SIG-M5 (cell line): Measurements from ENCODE around the gene MRPL33.

Source experiments
- DNase-seq: peaks from one replicate; lab custom pipeline; 2025; lab: John Stamatoyannopoulos, UW

Gene MRPL33

DNA sequence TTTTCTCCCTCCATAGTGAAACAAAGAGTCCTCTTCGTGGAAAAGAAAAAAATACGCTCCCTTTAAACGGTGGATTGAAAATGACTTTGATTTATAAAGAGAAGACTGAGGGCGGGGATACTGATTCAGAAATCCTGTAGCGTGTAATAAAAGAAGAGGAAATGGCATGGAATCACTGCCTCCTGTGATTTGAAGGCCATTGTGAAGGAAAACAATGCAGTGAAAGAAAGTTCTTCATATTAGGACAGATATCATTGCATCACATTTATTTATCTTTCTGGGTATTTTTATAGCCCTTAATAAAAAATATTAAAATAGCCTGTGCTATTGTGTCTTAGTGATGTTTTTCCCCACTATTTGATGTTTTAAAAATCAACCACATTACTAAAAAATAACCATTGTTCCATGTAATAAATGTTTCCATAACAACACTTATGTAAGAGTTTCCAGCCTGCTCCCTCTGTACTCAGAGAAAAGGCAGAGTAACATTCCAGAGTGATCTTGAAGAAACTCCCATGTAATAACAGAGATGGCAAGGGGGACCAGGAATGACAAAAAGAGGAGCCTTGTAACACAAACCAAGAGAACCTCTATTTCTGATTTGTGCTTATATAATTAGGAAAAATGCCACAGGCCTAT lies 8.0 kb downstream of the MRPL33 start:
- no peak for DNase-seq

DNA sequence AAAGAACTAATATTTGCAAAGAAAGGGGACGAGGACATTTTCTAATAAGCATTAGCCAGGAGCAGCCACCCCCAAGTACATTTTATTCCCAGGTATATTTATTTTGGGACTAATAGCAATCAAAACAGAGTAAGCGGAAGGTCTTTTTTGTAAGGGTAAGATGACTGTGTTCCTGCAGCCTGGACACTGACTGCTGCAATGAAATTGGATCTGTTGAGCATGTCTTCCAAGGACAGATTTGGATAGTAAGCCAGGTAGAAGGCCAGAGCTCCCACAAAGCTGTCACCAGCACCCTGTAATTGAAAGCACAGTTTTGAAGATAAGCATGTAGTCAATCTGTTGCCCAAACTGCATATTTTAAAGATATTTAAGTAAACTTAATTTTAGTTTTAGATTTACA lies 10.0 kb downstream of the MRPL33 start:
- DNase-seq = no peak

DNA sequence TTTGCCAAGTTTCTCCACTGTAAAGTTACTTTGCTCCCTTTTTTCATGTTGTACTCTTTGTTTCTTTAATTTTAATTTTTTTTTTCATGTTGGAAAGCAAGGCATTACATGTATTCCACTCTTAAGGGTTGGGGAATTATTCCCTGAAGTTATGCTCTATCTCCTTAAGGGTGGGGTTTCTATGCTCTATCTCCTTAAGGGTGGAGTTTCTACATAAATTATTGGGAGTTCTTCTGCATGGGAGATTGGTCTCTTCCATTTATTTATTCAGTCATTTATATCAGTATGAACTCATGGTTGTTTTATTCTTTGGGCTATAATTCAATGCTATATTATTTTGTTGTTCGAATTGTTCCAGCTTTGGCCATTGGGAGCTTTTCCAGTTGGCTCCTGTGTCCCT lies 11.2 kb downstream of the MRPL33 start:
- DNase-seq = no peak

DNA sequence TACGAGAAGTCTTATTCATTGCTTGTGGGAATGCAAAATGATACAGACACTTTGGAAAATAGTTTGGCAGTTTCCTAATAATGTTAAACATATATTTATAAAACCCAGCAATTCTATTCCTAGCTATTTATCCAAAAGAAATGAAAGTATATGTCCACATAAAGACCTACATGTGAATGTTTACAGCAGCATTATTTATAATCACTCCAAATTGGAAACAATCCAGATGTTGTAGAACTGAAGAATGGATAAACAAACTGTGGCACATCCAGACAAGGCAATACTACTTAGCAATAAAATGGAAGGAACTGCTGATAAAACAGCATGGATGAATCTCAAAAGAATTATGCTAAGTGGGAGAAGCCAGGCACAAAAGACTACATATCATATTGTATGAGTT lies 19.3 kb downstream of the MRPL33 start:
- DNase-seq = no peak

DNA sequence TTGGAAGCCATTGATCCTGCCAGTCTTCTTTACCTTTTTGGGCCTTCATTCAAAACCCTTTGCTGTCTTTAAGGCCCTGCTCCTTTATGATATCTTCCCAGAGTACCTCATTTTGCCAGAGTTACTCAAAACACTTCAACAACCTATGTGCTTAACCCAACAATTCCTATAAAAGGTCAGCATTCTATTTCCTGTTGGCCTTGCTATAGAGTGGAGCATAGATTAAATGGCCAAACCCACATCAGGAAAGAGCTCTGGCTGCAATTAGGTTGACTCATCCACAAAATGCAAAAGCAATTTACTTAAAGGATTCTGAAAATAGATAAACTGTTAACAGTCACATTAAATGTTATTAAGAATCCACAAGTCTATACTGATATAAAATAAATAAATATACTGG lies 21.2 kb downstream of the MRPL33 start:
- no peak for DNase-seq

DNA sequence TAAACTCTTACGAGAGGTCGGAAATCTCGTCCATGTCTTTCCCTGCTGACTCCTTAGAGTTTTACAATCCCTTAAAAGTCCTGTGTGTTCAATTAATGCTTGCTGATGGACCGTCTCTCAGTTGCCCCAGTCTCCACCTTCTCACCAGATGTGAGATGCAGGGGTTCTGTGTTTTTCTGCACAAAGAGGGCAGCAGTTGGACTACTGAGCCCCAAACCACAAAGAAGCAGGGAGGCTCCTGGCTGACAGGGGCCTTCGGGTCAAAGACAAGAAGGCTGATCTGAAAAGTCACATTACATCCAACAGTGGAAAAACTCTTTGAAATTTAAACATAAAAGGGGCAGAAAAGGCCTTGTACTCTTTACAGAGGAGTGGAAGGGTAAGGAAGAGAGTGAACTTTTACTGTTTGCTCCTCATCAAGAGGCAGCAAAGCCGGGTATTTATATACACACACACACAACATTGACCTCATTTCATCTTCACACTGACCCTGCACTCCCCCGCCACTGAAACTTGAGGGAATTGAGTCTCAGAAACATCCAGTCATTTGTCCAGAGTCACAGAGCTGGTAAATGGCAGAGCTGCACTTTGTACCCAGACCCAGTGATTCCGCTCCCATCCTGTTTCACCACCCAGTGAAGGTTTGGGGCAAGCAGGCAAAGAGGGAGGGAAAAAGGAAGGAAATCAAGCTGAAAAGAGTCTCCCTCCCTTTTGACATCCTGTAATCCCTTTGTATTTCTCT lies 23.7 kb downstream of the MRPL33 start:
- DNase-seq = no peak

DNA sequence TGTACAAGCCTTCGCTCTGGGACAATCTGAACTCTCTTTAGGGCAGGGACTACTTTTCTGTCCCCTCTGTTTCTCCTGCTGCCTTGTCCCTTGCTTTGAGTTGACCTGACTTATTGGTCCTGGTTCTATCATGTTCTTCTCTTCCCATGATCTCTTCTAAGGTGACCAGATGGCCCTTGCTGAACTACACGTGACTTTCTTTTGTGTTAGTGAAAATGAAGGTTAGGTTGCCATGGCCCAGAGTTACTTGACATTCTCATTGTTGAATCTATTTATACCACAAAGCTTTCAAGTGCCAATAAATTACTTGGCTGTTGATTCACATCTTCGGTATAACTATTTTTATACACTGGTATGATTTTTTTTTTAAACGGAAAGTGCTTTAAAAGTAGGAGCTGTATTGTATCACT lies 24.4 kb downstream of the MRPL33 start:
- no peak for DNase-seq

DNA sequence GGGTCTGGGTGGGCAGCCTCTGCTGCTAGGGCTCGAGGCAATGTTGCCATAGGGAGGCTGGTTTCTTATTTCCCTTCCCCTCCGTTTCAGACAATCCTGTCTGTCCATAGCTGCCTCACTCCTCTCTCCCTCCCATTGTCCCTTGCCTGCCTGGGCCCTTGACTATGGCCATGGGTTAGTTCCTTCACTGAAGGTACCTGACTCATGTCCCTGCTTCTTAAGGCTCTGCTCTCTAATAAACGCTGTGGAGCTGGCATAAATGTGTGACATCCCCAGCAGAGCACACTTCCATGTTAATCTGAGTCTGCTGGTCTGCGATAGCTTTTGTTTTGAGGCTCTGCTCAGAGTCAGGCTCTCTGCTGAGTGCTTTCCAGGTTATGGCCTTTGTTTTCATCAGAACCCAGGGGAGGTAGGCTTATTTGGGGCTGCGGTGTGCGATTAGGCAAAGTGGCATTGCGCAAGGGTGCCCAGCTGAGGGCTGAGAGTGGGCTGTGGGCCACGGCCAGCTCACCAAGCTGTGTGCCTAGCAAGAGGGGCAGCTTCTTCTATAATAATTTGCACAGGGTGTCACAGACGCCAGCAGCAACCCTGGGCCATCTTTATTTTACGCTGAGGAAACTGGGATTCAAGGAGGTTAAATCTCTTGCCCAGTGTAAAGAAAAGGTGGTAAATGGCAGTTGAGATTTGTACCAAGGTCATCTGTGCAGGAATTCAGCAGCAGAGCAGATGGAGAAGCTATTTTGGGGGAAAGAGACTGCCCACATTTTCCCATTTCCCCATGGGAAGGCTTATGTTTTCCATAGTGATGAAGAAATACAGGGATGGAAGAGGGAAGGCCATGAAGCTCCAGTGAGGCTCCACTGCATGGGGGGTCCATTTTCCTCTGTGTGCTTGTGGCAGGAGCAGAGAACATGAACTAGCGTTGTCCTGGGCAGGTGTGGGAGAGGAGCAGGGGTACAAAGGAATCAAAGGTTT lies 25.6 kb downstream of the MRPL33 start:
- no peak for DNase-seq

DNA sequence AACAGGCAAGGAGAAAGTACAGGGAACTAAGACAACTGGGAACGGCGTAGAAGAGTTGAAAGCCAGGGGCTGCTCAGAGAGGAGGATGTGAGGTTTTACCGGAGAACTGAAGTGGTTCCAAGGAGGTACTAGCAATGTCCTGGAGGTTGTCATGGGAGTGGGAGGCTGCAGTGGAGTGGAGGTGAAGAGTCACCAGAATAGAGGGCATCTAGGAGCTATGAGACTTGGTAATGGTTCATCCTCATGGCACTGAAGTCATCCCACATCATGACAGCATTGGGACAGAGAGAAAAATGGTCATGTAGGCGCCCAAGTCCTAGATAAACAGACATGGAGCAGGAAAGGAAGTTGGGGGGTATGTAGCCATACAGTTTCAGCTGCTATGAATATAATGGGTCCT lies 26.3 kb downstream of the MRPL33 start:
- no peak for DNase-seq

DNA sequence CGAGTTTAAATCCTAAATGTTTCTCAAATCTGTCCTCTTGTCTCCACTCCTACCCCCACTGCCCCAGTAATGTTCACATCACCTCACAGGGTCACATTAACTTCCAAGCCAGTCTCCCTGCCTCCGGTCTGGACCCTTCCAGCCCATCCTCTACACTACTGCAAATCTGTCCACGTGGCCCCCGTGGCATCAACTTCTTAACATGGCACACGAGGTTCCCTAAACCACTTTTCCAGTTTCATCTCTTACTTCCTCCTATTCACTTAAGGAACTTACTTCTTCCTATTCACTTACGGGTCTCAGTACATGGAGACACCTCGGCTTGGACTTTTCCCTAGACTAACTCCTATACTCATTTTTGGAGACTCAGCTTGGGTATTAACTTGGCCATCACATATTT lies 27.0 kb downstream of the MRPL33 start:
- DNase-seq = no peak

DNA sequence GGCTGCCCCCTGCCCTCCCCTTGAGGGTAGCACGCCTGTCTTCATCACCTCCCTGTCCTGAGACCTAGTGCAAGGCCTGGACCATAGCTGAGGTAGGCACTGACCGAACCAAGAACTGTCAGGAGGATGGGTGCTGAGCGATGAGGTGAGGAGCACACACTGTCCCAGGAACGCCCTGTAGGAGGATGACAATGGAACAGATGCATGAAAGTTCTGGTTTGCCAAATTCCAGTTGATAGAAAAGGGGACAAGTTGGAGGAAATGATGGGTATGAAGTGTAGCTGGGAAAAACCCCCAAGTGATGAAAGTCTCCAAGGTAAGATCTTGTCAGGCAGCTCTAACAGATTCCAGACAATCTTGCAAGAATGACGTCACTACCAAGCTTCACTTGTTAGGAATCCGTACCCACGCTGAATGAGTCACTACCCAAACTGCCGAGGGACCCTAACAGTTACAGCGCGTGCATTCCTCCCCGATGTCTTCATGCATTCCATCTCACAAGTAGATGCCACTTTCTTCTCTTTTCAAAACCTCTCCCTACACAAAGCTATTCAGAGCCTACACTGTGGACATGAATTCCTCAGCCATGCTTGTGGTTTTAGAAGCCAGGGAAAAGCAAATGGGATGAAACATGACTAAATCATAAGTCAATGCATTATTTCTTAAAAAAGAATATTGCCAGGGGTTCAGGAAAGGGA lies 27.6 kb downstream of the MRPL33 start:
- no peak for DNase-seq

DNA sequence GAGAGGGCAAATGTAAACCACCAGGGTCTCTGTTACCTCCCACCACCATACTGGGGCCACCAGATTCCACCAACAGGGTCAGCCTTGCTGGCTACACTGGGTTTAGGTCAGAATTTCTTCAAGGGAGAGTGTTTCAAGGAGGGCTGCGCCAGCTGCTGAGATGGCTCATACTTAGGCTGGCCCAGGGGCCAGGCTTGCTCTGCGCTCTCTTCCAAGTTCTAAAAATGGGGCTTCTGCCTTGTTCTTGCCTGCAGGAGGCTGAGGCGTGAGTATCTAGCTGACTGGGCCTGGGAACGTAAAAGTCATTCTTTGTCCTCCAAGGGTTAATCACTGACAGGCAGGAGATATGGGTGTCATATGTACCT lies 28.1 kb downstream of the MRPL33 start:
- DNase-seq = no peak

DNA sequence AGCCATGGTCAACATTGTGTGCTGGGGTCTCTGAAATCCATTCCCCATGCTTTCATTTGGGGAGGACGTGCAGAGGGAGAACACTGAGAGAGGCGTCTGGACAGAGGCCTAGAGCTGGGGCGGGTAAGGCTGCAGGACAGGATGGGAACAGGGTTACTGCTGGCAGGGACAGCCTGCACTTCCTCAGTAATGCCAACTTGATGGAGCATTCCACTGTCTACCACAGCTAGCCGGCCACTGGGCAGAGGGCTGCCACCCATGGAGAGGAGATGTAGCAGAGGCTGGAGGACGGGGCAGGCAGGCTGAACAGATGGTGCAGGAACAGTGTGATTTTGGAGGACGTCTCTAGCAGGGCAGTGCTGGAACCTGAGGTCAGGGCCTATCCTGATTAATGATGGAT lies 29.3 kb downstream of the MRPL33 start:
- no peak for DNase-seq

DNA sequence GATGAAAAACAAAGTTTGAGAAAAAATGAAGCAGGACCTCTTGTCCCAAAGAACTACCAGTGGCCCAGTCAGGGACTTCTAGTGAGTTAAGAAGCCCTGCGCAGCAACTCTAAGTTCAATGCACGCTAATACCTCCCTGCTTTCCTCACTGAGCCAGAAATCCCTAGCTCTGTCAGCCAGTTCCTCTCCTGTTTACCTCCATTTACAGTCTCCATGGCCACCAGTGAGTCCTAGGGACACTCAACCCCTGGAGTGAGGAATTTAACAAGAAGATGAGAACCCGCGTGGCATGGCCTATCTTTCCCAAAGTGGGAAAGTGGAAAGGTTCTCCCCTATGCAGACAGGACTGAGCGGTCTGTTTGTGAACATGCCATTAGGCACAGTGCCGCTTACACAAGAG lies 31.0 kb downstream of the MRPL33 start:
- no peak for DNase-seq

DNA sequence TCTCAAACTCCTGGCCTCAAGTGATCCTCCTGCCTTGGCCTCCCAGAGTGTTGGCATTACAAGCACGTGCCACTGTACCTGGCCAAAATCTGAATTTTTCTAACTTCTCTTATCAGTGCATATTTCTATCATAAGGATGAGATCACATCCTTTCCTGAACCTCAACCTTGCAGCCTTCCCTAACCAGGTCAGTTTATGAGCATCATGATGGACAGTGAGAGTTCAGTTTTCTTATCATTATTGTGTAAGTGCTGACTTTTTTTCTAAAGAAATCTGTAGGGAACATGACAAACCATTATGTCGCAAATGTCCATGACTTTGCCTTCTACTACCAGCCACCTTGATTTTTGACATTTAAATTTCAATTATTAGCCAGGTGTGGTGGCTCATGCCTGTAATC lies 31.5 kb downstream of the MRPL33 start:
- DNase-seq = no peak

DNA sequence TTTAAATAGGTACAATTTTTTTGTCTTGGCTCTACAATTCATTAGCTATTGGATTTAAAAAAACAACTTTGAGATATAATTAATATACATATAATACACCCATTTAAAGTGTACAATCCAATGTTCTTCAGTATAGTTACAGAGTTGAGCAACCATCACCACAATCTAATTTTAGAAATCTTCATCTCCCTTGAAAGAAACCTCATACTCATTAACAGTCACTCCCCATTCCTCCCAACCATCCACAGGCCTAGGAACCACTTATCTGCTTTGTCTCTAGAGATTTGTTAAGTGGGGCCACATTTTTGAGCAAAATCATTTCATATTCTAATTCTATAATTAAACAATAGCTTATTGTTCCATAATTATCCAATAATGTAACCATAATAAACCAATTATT lies 32.6 kb downstream of the MRPL33 start:
- DNase-seq = peak; percentile 58

DNA sequence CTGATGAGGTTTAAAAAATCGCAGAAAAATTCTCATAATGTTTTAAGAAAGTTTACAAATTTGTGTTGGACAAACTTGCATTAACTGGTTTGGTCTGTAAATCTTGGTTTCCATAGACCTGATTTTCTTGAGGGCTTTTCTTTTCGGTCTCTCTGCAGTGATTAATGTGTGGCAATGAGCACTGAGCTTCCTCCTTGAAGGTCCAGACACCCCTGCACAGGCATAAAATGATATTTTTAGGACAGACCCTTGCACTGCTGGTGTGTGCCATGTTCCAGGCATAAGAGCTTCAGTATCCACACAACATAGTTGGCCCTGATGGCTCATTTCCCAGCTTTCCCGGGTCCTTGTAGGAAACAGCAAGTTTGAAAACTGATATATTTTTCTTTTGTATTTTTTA lies 33.7 kb downstream of the MRPL33 start:
- no peak for DNase-seq

DNA sequence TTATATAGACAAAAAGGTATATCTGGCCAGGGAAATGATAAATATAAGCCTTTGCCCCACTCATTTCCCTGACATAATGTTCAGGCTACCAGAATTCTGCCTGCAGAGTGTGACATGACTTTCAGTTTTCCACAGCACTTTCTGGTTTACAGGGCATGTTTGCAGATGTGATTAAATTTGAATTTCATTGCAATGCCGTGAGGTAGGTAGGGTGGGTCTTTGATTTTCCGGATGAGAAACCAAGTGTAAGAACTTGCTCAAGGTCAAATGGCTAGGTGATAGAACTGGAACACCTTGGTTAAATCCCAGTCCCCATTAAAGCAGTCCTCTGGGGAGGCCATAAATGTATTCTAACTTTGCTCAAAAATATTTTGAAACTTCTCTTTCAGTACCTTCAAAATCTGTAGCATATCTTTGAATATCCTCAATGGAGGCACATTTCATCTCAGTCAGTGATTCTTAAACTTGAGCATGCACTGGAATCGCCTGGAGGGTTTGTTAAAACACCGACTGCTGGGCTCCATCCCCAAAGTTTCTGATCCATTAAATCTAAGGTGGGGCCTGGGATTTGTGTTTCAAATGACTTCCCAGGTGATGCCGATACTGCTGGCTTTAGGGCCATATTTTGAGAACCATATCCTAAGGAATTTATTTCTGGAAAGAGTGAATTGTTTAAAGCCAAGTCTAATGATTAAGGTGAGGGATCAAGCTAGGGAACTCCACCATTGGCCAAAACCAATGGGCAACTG lies 35.0 kb downstream of the MRPL33 start:
- no peak for DNase-seq

DNA sequence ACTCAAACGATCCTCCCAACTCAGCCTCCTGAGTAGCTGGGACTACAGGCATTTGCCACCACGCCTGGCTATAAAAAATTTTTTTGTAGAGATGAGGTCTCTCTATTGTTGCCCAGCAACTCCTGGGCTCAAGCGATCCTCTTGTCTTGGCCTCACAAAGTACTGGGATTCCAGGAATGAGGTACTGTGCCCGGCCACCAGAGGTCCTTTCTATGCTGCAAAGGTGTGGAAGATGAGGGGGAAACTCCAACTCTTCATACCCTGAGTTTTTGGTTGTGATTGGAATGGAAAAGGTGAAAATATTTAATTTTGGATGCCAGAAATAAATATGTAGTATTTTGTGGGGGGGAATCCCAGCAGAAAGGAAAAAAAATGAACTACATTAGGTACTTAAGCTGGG lies 36.0 kb downstream of the MRPL33 start:
- DNase-seq = no peak

DNA sequence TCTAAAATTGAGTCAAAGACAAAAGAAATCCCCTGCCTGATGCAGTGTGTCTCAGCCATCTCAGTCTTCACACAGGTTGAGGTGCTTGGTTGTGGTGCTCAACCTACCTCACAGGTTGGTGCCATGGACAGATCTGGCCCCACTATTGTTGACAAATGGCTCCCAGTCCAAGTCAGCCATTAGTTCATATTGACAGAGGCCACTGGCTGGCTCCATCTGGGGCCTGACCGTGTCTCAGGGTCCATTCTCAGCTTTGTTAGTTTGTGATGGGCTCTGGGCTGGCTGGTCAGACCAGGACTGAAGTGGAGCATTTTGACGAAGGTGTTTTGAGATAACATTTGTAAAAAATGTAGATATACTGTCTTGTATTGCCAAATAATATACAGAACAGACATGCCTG lies 36.9 kb downstream of the MRPL33 start:
- no peak for DNase-seq

DNA sequence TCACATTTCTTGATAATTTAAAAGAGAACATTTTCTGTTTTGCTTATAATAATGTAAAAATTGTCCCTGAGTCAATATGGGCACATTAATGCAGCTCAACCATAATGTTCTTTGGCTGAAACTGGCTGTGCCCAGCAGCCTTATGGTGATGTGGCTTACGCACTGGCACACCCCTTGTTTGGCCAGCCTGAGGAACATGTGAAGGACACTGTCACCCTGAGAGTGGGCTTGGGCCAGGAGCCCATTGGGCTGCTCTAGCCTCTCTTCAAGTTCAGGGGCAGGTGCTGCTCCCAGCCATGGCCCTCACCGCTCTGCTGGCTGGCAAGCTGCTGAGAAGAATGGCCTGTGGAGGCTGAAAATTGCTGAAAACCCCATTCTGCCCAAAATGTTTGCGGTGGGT lies 37.5 kb downstream of the MRPL33 start:
- no peak for DNase-seq
